Activated T-cell treated with anti-CD3 and anti-CD28 coated beads for 48 hours (primary cell): ENCODE data around the gene IFNGR1.
A peak's percentile ranks its signal among the peaks of the same experiment; 100 is the strongest.
"Not testable (repeated sequence)": the region's sequence is repeated elsewhere in the genome, so short reads cannot be mapped to it uniquely, and the experiment has no call there.

Source experiments
- DNase-seq: peaks from one replicate; pipeline ENCODE4 v3.0.0-alpha.2; 2020; ENCODE audit warnings: low read depth

IFNGR1 gene

GRCh38 chr6:137218917-137219663, at the start of gene IFNGR1:
Gene IFNGR1 (minus strand): TSS chr6:137219385. CDS start chr6:137219327, 58 bp downstream.
- DNase-seq, result peak; percentile 97

DNA sequence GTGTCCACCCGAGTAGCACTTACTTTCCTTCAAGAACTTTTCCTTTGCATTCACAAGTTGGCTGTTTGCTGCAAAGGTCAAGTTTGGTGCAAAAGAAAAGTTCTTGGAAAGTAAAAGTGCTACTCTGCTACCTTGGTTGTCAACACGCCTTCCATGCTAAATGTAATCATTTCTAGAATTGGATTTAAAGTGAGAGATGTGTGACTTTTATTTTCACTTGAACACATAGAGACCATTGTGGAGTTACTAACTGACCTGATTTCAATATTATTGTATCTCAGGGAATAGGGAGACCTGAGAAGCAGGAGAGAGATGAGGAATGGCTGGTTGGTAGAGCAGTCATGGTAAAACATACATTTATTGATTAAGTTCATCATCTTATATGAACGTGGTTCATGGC, 49.7 kb upstream of the IFNGR1 start:
- DNase-seq, result no peak

GRCh38 chr6:137266309-137266586, 47.1 kb upstream of the IFNGR1 start:
- DNase-seq, result no peak

- DNase-seq, result no peak
Measured at GRCh38 chr6:137265561-137266308, 46.5 kb upstream of the IFNGR1 start.

GRCh38 chr6:137264311-137265075, 45.3 kb upstream of the IFNGR1 start:
- DNase-seq, result no peak

DNA sequence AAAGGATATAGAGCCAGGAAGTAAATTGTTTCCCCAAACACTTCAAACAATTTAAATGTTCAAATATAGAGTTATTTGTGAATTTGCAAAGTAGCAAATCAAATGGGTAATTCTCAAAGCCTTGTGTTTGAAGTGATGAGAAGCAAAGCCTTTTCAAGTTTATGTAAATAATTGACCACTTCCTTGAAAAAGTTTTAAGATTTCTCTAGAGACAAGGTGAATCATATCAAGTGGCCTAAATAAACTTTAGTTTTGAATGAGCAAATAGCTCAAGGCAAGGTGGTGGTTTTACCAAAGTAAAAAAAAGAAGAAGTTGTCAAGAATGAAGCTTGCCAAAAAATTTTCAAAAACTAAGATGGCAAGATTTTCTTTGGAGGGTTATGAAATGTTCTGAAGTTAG, 42.6 kb upstream of the IFNGR1 start:
- DNase-seq, result no peak

DNA sequence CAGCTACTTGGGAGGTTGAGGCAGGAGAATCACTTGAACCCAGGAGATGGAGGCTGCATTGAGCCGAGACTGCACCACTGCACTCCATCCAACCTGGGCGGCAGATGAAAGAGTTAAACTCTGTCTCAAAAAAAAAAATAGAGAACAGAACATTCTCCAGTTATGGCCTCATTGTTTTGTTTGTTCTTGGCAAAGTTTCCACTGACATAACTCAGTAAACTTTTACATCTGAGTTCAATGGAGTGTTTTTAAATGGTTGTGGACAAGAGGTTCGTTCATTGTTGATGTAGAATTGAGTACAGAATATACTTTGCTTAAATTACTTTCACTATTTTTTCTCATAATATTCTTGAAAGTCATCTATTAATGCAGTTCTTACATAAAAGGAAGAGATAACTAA, 42.2 kb upstream of the IFNGR1 start:
- no peak for DNase-seq

DNA sequence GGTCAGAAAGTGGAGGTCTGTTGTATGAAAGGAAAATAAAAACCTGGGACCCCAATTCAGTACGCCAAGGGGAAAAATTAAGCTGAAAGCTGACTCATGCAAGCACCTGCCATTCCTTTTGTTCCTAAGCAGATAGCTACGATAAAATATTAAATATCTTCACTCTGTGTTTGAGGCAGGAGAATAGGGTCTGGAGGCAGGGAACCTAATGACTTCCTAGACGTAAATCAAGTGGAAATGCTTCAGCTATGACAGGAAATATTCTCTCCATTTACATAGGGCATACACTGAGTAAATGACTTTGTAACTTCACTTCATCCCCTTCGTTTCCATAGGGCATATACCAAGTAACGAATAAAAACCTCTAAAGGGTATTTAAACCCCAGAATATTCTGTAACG, 41.0 kb upstream of the IFNGR1 start:
- DNase-seq, result no peak

DNA sequence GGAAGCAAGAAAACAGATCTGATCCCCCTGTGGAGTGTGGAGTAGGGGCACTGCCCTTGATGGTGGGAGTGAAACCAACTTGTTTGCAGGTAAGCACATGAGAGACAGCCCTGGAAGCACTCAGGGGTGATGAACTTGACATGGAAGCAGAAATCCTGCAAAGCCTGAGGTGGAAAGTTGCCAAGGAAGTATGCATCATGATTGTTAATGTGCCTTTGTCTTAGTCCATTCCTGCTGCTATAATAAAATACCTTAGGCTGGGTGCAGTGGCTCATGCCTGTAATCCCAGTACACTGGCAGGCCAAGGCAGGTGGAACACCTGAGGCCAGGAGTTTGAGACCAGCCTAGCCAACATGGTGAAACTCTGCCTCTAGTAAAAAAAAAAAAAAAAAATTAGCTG, 40.2 kb upstream of the IFNGR1 start:
- DNase-seq, result no peak

- no peak for DNase-seq
Measured at GRCh38 chr6:137258170-137258569, 39.0 kb upstream of the IFNGR1 start.

- DNase-seq, result no peak
Measured at GRCh38 chr6:137256350-137257103, 37.3 kb upstream of the IFNGR1 start.

DNA sequence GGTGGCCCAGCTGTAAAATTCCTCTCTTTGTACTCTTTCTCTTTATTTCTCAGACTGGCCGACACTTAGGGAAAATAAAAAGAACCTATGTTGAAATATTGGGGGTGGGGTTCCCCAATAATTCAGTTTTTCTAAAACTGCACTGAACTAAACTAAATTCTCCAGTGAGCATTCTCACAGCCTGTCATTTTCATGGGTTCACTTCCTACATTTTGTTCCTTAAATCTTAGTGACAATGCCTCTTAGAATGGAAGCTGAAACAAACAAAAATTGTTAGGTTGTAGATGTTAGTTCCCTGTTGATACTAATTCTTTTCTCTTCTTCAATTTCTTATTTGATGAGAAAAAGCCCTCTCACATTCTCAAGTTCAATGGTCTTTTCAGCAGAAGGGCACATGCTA, 35.8 kb upstream of the IFNGR1 start:
- no peak for DNase-seq

DNA sequence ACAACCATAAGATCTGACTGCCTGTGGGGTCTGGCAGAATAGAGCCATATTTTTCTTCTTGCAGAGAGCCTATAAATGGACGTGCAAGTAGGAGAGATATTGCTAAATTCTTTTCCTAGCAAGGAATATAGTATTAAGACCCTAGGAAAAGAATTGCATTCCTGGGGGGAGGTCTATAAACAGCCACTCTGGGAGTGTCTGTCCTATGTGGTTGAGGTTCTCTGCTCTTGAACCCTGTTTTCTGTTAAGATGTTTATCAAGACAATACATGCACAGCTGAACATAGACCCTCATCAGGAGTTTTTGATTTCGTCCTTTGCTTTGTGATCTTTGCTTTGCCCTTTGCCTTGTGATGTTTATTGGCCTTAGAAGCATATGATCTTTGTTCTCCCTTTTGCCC, 35.2 kb upstream of the IFNGR1 start:
- DNase-seq, result not testable (repeated sequence)

DNA sequence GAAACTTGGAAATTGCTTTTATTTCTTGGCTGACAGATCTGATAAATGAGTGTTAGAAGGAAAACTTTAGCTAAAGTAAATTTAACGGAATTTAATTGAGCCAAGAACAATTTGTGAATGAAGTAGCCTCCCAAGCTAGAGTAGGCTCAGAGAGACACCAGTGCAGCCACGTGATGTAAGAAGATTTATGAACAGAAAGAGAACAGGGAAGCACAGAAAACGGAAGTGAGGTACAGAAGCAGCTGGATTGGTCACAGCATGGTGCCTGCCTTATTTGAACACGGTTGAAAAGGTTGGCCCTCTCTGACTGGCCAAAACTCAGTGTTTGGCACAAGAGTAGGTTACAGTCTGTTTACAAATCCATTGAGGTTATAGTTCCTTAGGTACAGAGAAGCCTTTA, 29.5 kb upstream of the IFNGR1 start:
- DNase-seq, result no peak

DNA sequence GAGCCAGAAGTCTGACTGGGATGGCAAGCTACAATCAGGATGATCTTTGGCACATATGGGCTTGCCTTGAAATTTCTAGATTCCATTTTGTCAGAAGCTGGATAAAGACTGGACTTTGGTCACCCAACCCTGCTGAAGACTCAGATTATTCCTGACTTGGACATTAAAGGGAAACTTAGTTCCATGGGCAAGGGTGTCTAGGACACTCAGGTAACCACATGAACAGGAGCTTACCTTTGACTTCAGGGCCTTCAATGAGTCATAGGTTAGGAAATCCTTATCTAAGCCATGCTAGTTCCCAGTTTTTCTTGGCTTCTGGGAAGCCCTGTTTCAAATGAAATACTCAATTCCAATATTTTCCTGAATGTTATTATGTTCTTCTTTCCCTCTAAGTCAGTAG, 28.5 kb upstream of the IFNGR1 start:
- no peak for DNase-seq

GRCh38 chr6:137246791-137247202, 27.6 kb upstream of the IFNGR1 start:
- DNase-seq, result no peak

DNA sequence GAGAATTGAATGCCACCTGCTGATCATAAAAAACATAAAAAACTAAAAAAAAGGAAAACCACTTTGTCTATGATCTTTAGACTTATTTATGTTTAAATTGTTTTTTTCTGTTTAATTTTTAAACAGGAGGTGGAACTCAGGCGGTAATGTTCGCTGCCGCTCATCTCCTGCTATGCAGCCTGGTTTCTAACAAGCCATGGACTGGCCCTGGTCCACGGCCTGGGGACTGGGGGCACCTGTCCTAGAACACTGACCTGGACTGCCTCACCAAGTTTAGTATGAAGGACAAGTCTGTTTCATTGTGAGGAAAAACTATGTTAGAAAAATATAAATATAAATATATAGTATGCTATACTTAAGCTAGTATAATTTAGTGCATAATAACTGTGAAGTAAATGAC, 27.0 kb upstream of the IFNGR1 start:
- DNase-seq, result no peak

DNA sequence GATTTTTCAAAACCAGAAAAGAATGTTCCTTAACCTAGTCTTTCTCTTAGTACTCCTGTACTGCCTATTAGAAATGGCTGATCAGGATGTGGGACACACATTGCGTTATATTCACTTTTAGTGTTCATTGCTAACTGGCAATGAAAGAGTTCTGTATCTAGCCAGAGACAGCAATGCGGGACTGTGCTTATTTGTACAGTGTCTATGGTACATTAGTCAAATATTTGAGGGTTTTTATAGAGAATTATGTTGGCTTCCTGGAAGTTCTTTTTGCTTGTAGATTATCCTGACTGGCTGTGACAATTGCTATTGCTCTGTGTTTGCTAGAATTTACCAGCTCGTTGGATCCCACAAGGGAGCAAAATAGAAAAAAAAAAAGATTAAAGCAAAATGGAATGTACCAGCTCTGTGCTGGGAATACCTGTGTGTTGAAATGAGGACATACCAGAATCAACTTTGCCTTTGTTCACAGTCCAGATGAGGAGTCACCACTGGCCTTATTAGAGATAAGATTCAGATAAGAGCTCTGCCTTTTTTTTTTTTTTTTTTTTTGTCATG, 22.4 kb upstream of the IFNGR1 start:
- no peak for DNase-seq

- no peak for DNase-seq
Measured at GRCh38 chr6:137240168-137240567, 21.0 kb upstream of the IFNGR1 start.

DNA sequence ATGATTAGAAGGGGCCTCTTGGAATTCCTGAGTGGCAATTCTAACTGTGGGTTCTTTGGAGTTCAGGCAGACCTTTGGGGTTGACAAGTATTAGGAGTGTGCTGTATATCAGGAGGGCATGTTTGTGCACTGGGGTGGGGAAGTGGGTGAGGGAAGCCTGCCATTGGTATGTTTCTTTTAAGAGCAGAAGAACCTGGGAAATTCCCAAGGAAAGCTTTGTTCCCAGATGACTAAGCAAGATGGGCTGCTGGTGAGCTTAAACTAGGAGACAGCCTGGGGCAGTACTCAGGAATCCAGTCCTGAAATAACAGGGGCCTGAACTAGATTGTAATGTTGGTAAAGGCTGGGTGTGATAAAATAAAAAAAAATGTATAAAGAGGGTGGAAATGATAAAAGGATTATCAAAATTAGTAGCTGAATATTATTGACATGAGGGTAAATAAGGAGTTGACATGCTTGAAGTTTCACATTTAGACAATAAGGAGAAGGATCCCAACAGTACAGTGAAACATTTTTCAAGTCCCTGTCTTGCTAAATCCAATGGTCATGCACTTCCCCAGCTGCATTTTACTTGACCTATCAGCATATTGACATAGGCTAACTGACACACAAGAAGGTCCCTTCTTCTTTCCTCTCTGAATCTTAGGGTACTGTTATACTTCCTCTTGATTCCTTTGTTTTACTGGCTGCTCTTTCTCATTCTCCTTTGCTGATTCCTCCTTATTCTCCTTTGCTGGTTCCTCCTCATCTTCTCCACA, 18.4 kb upstream of the IFNGR1 start:
- no peak for DNase-seq
